ENCODE results near the gene CCDC172. TPM values are rescaled to one million over a fixed set of nuclear protein-coding genes. Genes with fewer than 3 reads are reported as not detected.

Gene CCDC172
- total and polyA plus RNA-seq, 2 of the 8 experiments (the other 6 are each of a cell fraction or from before 2014, with no cell fraction given): 1.1 to 3.6 TPM

GRCh38 chr10:116286626-116287200, 37.5 kb upstream of the CCDC172 start:
- Histone ChIP-seq H3K27me3 (replicated peaks in 1 of 4; ENCODE audit: control insufficient read depth in 3 of 4, extremely low read depth in 1 of 4, insufficient read depth in 3 of 4, low read length in 3 of 4) (no peaks in the 10 kb centered on the region), H3K9me3 (ENCODE audit: insufficient read depth in 2 of 2, low read depth in 1 of 2, low read length in 1 of 2) (no peaks in the 10 kb centered on the region), H2BK12ac (ENCODE audit: low read depth, low read length) (no peak overlapping the region), H3K4me1 (replicated peaks in 1 of 4; ENCODE audit: control insufficient read depth in 3 of 4, insufficient read depth in 4 of 4, low read length in 3 of 4) (no peaks in the 10 kb centered on the region), H3K79me1 (ENCODE audit: low read depth, low read length) (no peaks in the 10 kb centered on the region), H3K4me3 (ENCODE audit: extremely low read depth in 1 of 4, insufficient read depth in 2 of 4, low read depth in 3 of 4, low read length in 4 of 4) (no peak overlapping the region), H3K18ac (ENCODE audit: extremely low read depth, low read length) (no peak overlapping the region), H4K91ac (replicated peaks; ENCODE audit: insufficient read length, low read length) (no peak overlapping the region), H3K56ac (replicated peaks; ENCODE audit: insufficient read length, low read depth, low read length) (no peak overlapping the region), H2BK15ac (ENCODE audit: low read length) (no peak overlapping the region), H2BK20ac (ENCODE audit: low read length) (no peak overlapping the region), H2AK5ac (ENCODE audit: low read depth, low read length) (no peak overlapping the region), H3K9ac (replicated peaks in 1 of 4; ENCODE audit: extremely low read depth in 1 of 4, low read depth in 3 of 4, low read length in 3 of 4) (no peak overlapping the region), H4K5ac (ENCODE audit: insufficient read length, low read depth, low read length) (no peak overlapping the region), H3K36me3 (ENCODE audit: control insufficient read depth in 2 of 4, insufficient read depth in 4 of 4, low read length in 3 of 4) (no peaks in the 10 kb centered on the region), H4K20me1 (replicated peaks in 1 of 2; ENCODE audit: control insufficient read depth in 1 of 2, insufficient read depth in 2 of 2, low read length in 2 of 2) (no peaks in the 10 kb centered on the region), H3K27ac (ENCODE audit: low read depth, low read length) (no peak overlapping the region), H2BK5ac (ENCODE audit: low read depth, low read length) (no peak overlapping the region), H2AFZ (ENCODE audit: low read length) (no peak overlapping the region), H3K4me2 (ENCODE audit: insufficient read depth in 1 of 2, low read depth in 2 of 2, low read length in 2 of 2) (no peak overlapping the region), H3K79me2 (ENCODE audit: control insufficient read depth in 1 of 2, insufficient read depth in 2 of 2, low read length in 2 of 2) (no peaks in the 10 kb centered on the region), H3K23me2 (ENCODE audit: low read depth, low read length) (no peaks in the 10 kb centered on the region; the same call in 1 of the 2 replicates), H3K4ac (replicated peaks; ENCODE audit: insufficient read length, low read depth, low read length) (no peak overlapping the region), H2BK120ac (replicated peaks; ENCODE audit: low read depth, low read length) (no peak overlapping the region), H4K8ac (ENCODE audit: extremely low read depth, insufficient read depth, low read length) (no peak overlapping the region), H3K23ac (ENCODE audit: insufficient read length) (no peak overlapping the region), H3K14ac (ENCODE audit: insufficient read length) (no peak overlapping the region)
- DNase-seq (ENCODE audit: low read depth in 1 of 2, low spot score in 2 of 2) (no peak), FAIRE-seq (no peak)
- 88% methylated on average over 9 of the region's 9 CpGs; no CpG with 5 or more reads in 1 of the 2 experiments for WGBS, 2 experiments (ENCODE audit: extremely low coverage in 1 of 2, insufficient coverage in 1 of 2, insufficient read length in 1 of 2, insufficient replicate concordance in 2 of 2, low coverage in 1 of 2, low lambda C conversion rate in 2 of 2, missing lambda C conversion rate in 1 of 2)
- ChIA-PET POLR2A (ENCODE audit: partially characterized antibody) (interaction anchor here (0.6 kb wide), 1 partner anchor 188 kb away, joined by 3 read pairs; no protein-coding TSS in a partner anchor), CTCF (ENCODE audit: partially characterized antibody) (interaction anchor here (0.6 to 3.1 kb wide), 32 partner anchors 8 to 869 kb away, joined by 3 to 22 read pairs (median 4); no protein-coding TSS in a partner anchor)
- no peak for TF ChIP-seq GTF2F1 (IDR thresholded peaks at IDR 0.05; ENCODE audit: borderline replicate concordance, low read depth, low read length)
- no peak for TF ChIP-seq YY1 (IDR thresholded peaks at IDR 0.05; ENCODE audit: low read depth, low read length)
